ENCODE measurements around the gene PTCD2.

The PTCD2 gene

GRCh38 chr5:72352616-72353015, 32.4 kb downstream of the PTCD2 start:
- DNase-seq = no peak

- DNase-seq = no peak
These were observed 32.9 kb downstream of the PTCD2 start for GRCh38 chr5:72353046-72353445.

- no peak for DNase-seq
These were observed 35.6 kb downstream of the PTCD2 start for GRCh38 chr5:72355706-72356299.

GRCh38 chr5:72356361-72356760, 36.2 kb downstream of the PTCD2 start:
- no peak for DNase-seq

- DNase-seq = no peak
These were observed 38.8 kb downstream of the PTCD2 start for GRCh38 chr5:72358925-72359324.

- no peak for DNase-seq
These were observed 39.7 kb downstream of the PTCD2 start for GRCh38 chr5:72359886-72360285.

- DNase-seq = no peak
These were observed 43.1 kb downstream of the PTCD2 start for GRCh38 chr5:72363166-72363802.

GRCh38 chr5:72364171-72364570, 44.0 kb downstream of the PTCD2 start:
- DNase-seq = no peak

GRCh38 chr5:72364951-72365350, 44.8 kb downstream of the PTCD2 start:
- DNase-seq = no peak

GRCh38 chr5:72366324-72366976, 46.3 kb downstream of the PTCD2 start:
- DNase-seq = peak; percentile 38 to 46

GRCh38 chr5:72368271-72368670, 48.1 kb downstream of the PTCD2 start:
- DNase-seq = no peak

GRCh38 chr5:72369301-72369700, 49.1 kb downstream of the PTCD2 start:
- DNase-seq = no peak

GRCh38 chr5:72369711-72370110, 49.5 kb downstream of the PTCD2 start:
- DNase-seq = no peak

- DNase-seq = no peak
These were observed 52.2 kb downstream of the PTCD2 start for GRCh38 chr5:72372331-72372730.

- no peak for DNase-seq
These were observed 52.8 kb downstream of the PTCD2 start for GRCh38 chr5:72372923-72373322.

- no peak for DNase-seq
These were observed 54.7 kb downstream of the PTCD2 start for GRCh38 chr5:72374844-72375243.

- no peak for DNase-seq
These were observed 56.2 kb downstream of the PTCD2 start for GRCh38 chr5:72376381-72376780.

- no peak for DNase-seq
These were observed 57.9 kb downstream of the PTCD2 start for GRCh38 chr5:72377910-72378638.

- peak in 1 of 2 donors; percentile 30 for DNase-seq
These were observed 58.6 kb downstream of the PTCD2 start for GRCh38 chr5:72378639-72379289.

GRCh38 chr5:72379936-72380335, 59.8 kb downstream of the PTCD2 start:
- DNase-seq = no peak

- peak in 1 of 2 donors; percentile 29 for DNase-seq
These were observed 60.5 kb downstream of the PTCD2 start for GRCh38 chr5:72380492-72381274.

GRCh38 chr5:72383280-72383679, 63.1 kb downstream of the PTCD2 start:
- DNase-seq = no peak

All from CD4-positive, alpha-beta T cell treated with Interferon alpha-2 for 1 hour (primary cell).